Measurements from ENCODE around the gene YDJC.
"Not testable (repeated sequence)": the region's sequence is repeated elsewhere in the genome, so short reads cannot be mapped to it uniquely, and the experiment has no call there.

YDJC gene

DNA sequence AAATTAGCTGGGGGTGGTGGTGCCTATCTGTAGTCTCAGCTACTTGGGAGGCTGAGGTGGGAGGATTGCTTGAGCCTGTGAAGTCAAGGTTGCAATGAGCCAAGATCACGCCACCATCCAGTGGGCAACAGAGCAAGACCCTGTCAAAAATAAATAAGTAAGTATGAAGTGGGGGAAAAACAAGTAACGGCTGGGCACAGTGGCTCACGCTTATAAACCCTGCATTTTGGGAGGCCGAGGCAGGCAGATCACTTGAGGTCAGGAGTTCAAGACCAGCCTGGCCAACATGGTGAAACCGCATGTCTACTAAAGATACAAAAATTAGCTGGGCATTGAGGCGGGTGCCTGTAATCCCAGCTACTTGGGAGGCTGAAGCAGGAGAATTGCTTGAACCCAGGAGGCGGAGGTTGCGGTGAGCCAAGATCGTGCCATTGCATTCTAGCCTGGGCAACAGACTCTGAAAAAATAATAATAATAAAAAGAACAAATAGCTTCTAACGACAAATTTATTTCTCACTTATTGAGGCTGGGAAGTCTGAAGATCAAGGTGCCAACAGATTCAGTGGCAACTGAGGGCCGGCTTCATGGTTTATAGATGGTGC lies 20.2 kb downstream of the YDJC start:
- DNase-seq (ENCODE audit: low read depth, low spot score), result not testable (repeated sequence)

DNA sequence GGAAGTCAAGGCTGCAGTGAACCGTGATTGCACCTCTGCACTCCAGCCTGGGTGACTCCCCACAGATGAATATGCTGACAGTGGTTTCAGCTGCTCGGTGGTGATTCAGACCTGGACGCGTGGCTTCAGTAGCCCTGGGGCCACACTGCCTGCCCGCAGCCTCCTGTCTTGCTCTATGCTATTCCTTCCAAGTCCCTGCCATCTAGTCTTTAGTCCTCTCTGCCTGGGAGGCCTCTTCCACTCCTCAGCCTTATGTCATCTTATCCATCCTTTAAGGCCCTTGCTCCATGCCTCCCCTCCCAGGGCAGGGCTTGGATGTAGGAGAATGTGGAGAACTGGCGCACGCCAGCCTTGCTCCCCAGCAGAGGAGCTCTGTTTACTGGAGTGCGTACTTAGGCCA lies 23.0 kb downstream of the YDJC start:
- no peak for DNase-seq (ENCODE audit: low read depth, low spot score)

- DNase-seq (ENCODE audit: low read depth, low spot score), result no peak
Observed at GRCh38 chr22:21605887-21606564, 23.8 kb downstream of the YDJC start.

- no peak for DNase-seq (ENCODE audit: low read depth, low spot score)
Observed at GRCh38 chr22:21603973-21604372, 25.8 kb downstream of the YDJC start.

GRCh38 chr22:21602579-21602978 lies 27.2 kb downstream of the YDJC start:
- no peak for DNase-seq (ENCODE audit: low read depth, low spot score)

GRCh38 chr22:21599053-21599893 lies 30.5 kb downstream of the YDJC start:
- DNase-seq (ENCODE audit: low read depth, low spot score), result no peak

- DNase-seq (ENCODE audit: low read depth, low spot score), result no peak
Observed at GRCh38 chr22:21598302-21598701, 31.5 kb downstream of the YDJC start.

- not testable (repeated sequence) for DNase-seq (ENCODE audit: low read depth, low spot score)
Observed at GRCh38 chr22:21596356-21597135, 33.3 kb downstream of the YDJC start.

- DNase-seq (ENCODE audit: low read depth, low spot score), result no peak
Observed at GRCh38 chr22:21594865-21595452, 34.9 kb downstream of the YDJC start.

GRCh38 chr22:21593406-21594232 lies 36.2 kb downstream of the YDJC start:
- DNase-seq (ENCODE audit: low read depth, low spot score), result no peak

DNA sequence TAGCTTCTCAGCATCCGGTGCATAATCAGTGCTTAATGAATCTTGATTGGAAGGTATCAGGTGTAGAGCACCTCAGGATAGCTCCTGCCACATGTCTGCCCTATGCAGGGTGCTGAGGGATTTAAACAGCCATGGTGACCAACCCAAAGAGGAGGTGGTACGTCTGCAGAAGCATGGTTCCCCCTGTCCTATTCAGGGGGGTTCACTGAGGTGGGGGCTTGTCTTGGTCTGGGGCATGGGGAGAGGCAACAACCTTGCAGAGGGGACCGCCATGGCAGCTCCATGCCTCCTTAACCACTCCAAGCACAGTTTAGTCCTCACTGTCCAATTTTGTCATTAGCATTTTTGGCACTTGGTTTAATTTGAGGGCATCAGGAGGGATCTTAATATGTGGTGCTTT lies 37.4 kb downstream of the YDJC start:
- no peak for DNase-seq (ENCODE audit: low read depth, low spot score)

- DNase-seq (ENCODE audit: low read depth, low spot score), result no peak
Observed at GRCh38 chr22:21591695-21592094, 38.1 kb downstream of the YDJC start.

- no peak for DNase-seq (ENCODE audit: low read depth, low spot score)
Observed at GRCh38 chr22:21590809-21591641, 38.8 kb downstream of the YDJC start.

- DNase-seq (ENCODE audit: low read depth, low spot score), result no peak
Observed at GRCh38 chr22:21589396-21589795, 40.4 kb downstream of the YDJC start.

GRCh38 chr22:21587803-21588611 lies 41.8 kb downstream of the YDJC start:
- no peak for DNase-seq (ENCODE audit: low read depth, low spot score)

GRCh38 chr22:21585389-21585788 lies 44.4 kb downstream of the YDJC start:
- DNase-seq (ENCODE audit: low read depth, low spot score), result no peak

DNA sequence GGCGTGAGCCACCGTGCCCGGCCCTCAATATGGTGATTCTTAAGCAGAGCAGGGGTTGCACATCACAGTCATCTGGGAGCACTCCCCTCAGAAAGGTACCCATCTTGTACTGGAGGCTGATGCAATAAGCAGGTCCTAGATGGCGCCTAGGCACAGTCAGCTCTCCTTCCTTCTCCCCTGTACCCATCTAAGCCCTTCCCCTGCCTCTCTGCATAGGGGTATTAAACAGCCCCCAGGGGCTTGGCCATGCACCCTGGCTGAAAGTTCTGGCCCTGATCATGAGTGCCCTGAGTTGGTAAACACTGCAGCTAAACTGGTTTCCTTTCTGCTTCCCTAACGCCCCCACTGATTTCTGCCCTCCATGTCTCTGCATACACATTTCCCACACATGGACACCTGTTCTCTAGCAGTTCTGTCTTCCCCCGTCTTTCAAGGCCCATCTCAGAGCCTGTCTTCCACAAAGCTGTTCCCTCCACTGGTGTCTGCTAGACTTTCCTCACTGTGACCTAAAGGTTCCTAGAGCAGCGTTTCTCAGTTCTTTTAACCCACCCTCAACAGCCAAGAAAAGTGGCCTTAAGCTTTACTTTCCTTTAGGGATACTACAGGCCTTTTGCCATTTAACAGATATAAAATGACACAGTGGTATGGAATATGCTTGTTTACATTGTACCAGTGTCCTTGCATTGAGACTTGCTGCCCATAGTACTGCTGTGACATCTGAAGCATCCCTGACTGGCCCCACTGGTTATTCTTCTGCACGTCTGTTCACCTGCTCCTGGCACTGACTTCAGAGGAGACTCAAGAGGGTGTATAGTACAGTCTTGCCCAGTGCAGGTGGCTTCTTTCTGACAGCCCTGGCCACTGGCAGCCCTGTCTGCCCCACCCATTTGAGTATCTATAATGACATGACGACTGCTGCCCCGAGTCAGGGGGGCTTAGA lies 46.8 kb downstream of the YDJC start:
- DNase-seq (ENCODE audit: low read depth, low spot score), result no peak

Data from brain pericyte (primary cell).